Measurements from ENCODE around the gene NEGR1.

Gene NEGR1

DNA sequence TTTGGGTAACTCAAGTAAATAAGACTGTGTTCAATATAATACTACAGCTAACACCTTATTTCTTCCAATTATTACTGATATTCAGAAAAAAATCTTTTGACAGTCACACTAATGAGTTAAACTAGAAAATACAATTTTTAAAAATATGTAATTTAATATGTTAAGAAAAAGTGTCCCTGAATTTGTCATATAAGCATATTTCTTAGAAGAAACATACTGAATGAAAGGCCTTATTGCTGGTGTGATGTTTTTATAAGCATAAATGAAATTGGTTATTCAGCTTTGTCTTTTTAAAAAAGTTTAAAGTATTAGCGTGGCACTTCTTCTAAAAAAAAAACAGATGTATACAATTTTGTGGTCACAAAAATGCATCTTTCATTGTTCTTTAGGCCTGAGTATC lies 267.3 kb downstream of the NEGR1 start:
- Histone ChIP-seq H3K36me3 (replicated peaks; ENCODE audit: low read depth, low read length) (no peaks in the 10 kb centered on the region), H3K9me3 (ENCODE audit: insufficient read depth, low read length) (no peaks in the 10 kb centered on the region), H3K79me2 (ENCODE audit: low read length) (no peaks in the 10 kb centered on the region), H4K20me1 (ENCODE audit: insufficient read depth, low read length) (no peaks in the 10 kb centered on the region), H3K9ac (ENCODE audit: low read length) (no peak overlapping the region), H3K27me3 (ENCODE audit: low read depth, low read length) (no peaks in the 10 kb centered on the region), H2AFZ (ENCODE audit: low read depth, low read length) (no peak overlapping the region), H3K4me1 (ENCODE audit: low read length) (no peaks in the 10 kb centered on the region), H3K27ac (ENCODE audit: low read length) (no peak overlapping the region), H3K4me2 (ENCODE audit: low read length) (no peak overlapping the region), H3K4me3 (ENCODE audit: low read length) (no peak overlapping the region)
- TF ChIP-seq EZH2phosphoT487 (IDR thresholded peaks at IDR 0.05; ENCODE audit: low read depth) (no peak), CTCF (IDR thresholded peaks at IDR 0.05; ENCODE audit: low read depth, low read length) (no peak)

GRCh38 chr1:72013161-72013560 lies 269.2 kb downstream of the NEGR1 start:
- Histone ChIP-seq H3K79me2 (ENCODE audit: low read length) (no peaks in the 10 kb centered on the region), H3K4me1 (ENCODE audit: low read length) (no peaks in the 10 kb centered on the region), H3K36me3 (replicated peaks; ENCODE audit: low read depth, low read length) (no peaks in the 10 kb centered on the region), H3K4me2 (ENCODE audit: low read length) (no peak overlapping the region), H4K20me1 (ENCODE audit: insufficient read depth, low read length) (no peaks in the 10 kb centered on the region), H2AFZ (ENCODE audit: low read depth, low read length) (no peak overlapping the region), H3K27ac (ENCODE audit: low read length) (no peak overlapping the region), H3K9ac (ENCODE audit: low read length) (no peak overlapping the region), H3K9me3 (ENCODE audit: insufficient read depth, low read length) (no peaks in the 10 kb centered on the region), H3K27me3 (ENCODE audit: low read depth, low read length) (no peaks in the 10 kb centered on the region), H3K4me3 (ENCODE audit: low read length) (no peak overlapping the region)
- no peak for TF ChIP-seq EZH2phosphoT487 (IDR thresholded peaks at IDR 0.05; ENCODE audit: low read depth)
- no peak for TF ChIP-seq CTCF (IDR thresholded peaks at IDR 0.05; ENCODE audit: low read depth, low read length)

GRCh38 chr1:72011721-72012120 lies 270.6 kb downstream of the NEGR1 start:
- Histone ChIP-seq H3K27ac (ENCODE audit: low read length) (no peak overlapping the region), H2AFZ (ENCODE audit: low read depth, low read length) (no peak overlapping the region), H3K9ac (ENCODE audit: low read length) (no peak overlapping the region), H3K4me2 (ENCODE audit: low read length) (no peak overlapping the region), H3K79me2 (ENCODE audit: low read length) (no peaks in the 10 kb centered on the region), H4K20me1 (ENCODE audit: insufficient read depth, low read length) (no peaks in the 10 kb centered on the region), H3K4me1 (ENCODE audit: low read length) (no peaks in the 10 kb centered on the region), H3K36me3 (replicated peaks; ENCODE audit: low read depth, low read length) (no peaks in the 10 kb centered on the region), H3K9me3 (ENCODE audit: insufficient read depth, low read length) (no peaks in the 10 kb centered on the region), H3K27me3 (ENCODE audit: low read depth, low read length) (no peaks in the 10 kb centered on the region), H3K4me3 (ENCODE audit: low read length) (no peak overlapping the region)
- no peak for TF ChIP-seq EZH2phosphoT487 (IDR thresholded peaks at IDR 0.05; ENCODE audit: low read depth)
- TF ChIP-seq CTCF (IDR thresholded peaks at IDR 0.05; ENCODE audit: low read depth, low read length), result no peak

DNA sequence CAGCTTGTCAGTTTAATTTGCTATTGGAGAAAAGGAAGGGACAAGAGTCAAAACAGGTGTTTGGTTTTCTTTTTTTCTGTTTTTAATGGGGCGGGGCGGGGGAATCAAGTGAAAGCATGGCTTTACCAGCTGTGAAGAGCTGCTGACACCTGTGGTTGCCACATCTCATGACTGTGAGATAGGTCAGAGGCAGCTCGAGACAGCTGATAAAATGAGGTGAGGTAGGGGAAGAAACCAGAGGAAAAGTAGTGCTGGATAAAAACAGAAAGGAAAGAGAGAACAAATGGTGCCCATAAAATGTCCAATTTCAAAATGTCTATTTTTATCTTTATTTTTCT lies 272.3 kb downstream of the NEGR1 start:
- H3K79me2 ChIP-seq (ENCODE audit: low read length), result no peaks in the 10 kb centered on the region
- no peaks in the 10 kb centered on the region for H3K27me3 ChIP-seq (ENCODE audit: low read depth, low read length)
- H4K20me1 ChIP-seq (ENCODE audit: insufficient read depth, low read length), result no peaks in the 10 kb centered on the region
- no peaks in the 10 kb centered on the region for H3K36me3 ChIP-seq (replicated peaks; ENCODE audit: low read depth, low read length)
- H2AFZ ChIP-seq (ENCODE audit: low read depth, low read length), result no peak overlapping the region
- no peak overlapping the region for H3K4me2 ChIP-seq (ENCODE audit: low read length)
- no peak overlapping the region for H3K4me3 ChIP-seq (ENCODE audit: low read length)
- no peak overlapping the region for H3K9ac ChIP-seq (ENCODE audit: low read length)
- H3K27ac ChIP-seq (ENCODE audit: low read length), result no peak overlapping the region
- no peaks in the 10 kb centered on the region for H3K9me3 ChIP-seq (ENCODE audit: insufficient read depth, low read length)
- no peaks in the 10 kb centered on the region for H3K4me1 ChIP-seq (ENCODE audit: low read length)
- TF ChIP-seq EZH2phosphoT487 (IDR thresholded peaks at IDR 0.05; ENCODE audit: low read depth) (no peak), CTCF (IDR thresholded peaks at IDR 0.05; ENCODE audit: low read depth, low read length) (no peak)
